Measurements from ENCODE around the gene REC114. TPM values are rescaled to one million over a fixed set of nuclear protein-coding genes. Genes with fewer than 3 reads are reported as not detected.

REC114 gene
- total and polyA plus RNA-seq, 12 donors = 0.40 TPM; not detected in 11

GRCh38 chr15:73457334-73457733 is 14.4 kb downstream of the REC114 start:
- TF ChIP-seq POLR2A (IDR thresholded peaks at IDR 0.05) (no peak), CTCF (IDR thresholded peaks at IDR 0.05) (no peak)
- Histone ChIP-seq H3K4me1 (replicated peaks in 1 of 2) (no peaks in the 10 kb centered on the region), H3K36me3 (replicated peaks in 1 of 2) (no peaks in the 10 kb centered on the region), H3K27ac (no peak overlapping the region), H3K27me3 (no peaks in the 10 kb centered on the region), H3K9me3 (replicated peaks in 1 of 3) (no peaks in the 10 kb centered on the region), H3K4me3 (no peak overlapping the region)
- WGBS, 4 donors = 55 to 67% (median 63%) methylated on average over 5 of the region's 5 CpGs
- no peak for DNase-seq
- intact Hi-C loops (cut with DNase I) = no loop called here

GRCh38 chr15:73460662-73461061 is 17.7 kb downstream of the REC114 start:
- intact Hi-C loops (cut with DNase I) = no loop called here
- Histone ChIP-seq H3K36me3 (replicated peaks in 1 of 2) (no peaks in the 10 kb centered on the region), H3K27me3 (no peaks in the 10 kb centered on the region), H3K27ac (no peak overlapping the region), H3K9me3 (replicated peaks in 1 of 3) (no peaks in the 10 kb centered on the region), H3K4me3 (no peak overlapping the region), H3K4me1 (replicated peaks in 1 of 2) (no peaks in the 10 kb centered on the region)
- no peak for DNase-seq
- no peak for TF ChIP-seq CTCF (IDR thresholded peaks at IDR 0.05)
- TF ChIP-seq POLR2A (IDR thresholded peaks at IDR 0.05) = no peak

GRCh38 chr15:73464602-73465001 is 21.6 kb downstream of the REC114 start:
- 42 to 50% (median 48%) methylated on average over 2 of the region's 2 CpGs for WGBS, 4 donors
- Histone ChIP-seq H3K9me3 (replicated peaks in 1 of 3) (no peaks in the 10 kb centered on the region), H3K4me3 (no peak overlapping the region), H3K27me3 (no peaks in the 10 kb centered on the region), H3K27ac (no peak overlapping the region), H3K4me1 (replicated peaks in 1 of 2) (no peaks in the 10 kb centered on the region), H3K36me3 (replicated peaks in 1 of 2) (no peaks in the 10 kb centered on the region)
- intact Hi-C loops (cut with DNase I) = no loop called here
- TF ChIP-seq POLR2A (IDR thresholded peaks at IDR 0.05) (no peak), CTCF (IDR thresholded peaks at IDR 0.05) (no peak)
- DNase-seq = no peak

- H3K4me1 ChIP-seq (replicated peaks in 1 of 2) = no peaks in the 10 kb centered on the region
- H3K9me3 ChIP-seq (replicated peaks in 1 of 3) = no peaks in the 10 kb centered on the region
- WGBS, 4 donors = 63 to 76% (median 65%) methylated on average over 3 of the region's 3 CpGs
- intact Hi-C loops (cut with DNase I) = no loop called here
- DNase-seq = no peak
- no peaks in the 10 kb centered on the region for H3K36me3 ChIP-seq (replicated peaks in 1 of 2)
- no peak overlapping the region for H3K4me3 ChIP-seq
- H3K27ac ChIP-seq = no peak overlapping the region
- H3K27me3 ChIP-seq = no peaks in the 10 kb centered on the region
- TF ChIP-seq POLR2A (IDR thresholded peaks at IDR 0.05) = no peak
- no peak for TF ChIP-seq CTCF (IDR thresholded peaks at IDR 0.05)
Observed at GRCh38 chr15:73467758-73468157, 24.8 kb downstream of the REC114 start.

Data from adrenal gland (tissue), 12 donors.